ENCODE results near the gene SLC15A3. TPM values are rescaled to one million over a fixed set of nuclear protein-coding genes. Genes with fewer than 3 reads are reported as not detected.

Gene SLC15A3
- total RNA-seq, 1 donor from 2014 or later = 66.3 TPM

- no peak overlapping the region for H3K4me2 ChIP-seq (ENCODE audit: low read length)
- no peak for FAIRE-seq
- H3K36me3 Mint-ChIP-seq (ENCODE audit: low read depth, unreplicated experiment) = peaks cover 25% of the 10 kb centered on the region
These were observed 12.7 kb downstream of the SLC15A3 start for GRCh38 chr11:60939301-60939700.

GRCh38 chr11:60938500-60938899, 13.5 kb downstream of the SLC15A3 start:
- Histone ChIP-seq H3K4me2 (ENCODE audit: low read length) (no peak overlapping the region), H3K79me2 (ENCODE audit: insufficient read depth, low read length) (no peaks in the 10 kb centered on the region), H3K4me3 (ENCODE audit: insufficient read depth, low read depth, low read length) (no peak overlapping the region), H3K4me1 (ENCODE audit: insufficient read depth, low read length) (no peaks in the 10 kb centered on the region), H3K9ac (ENCODE audit: low read length) (no peak overlapping the region), H3K27ac (ENCODE audit: low read depth, low read length) (no peak overlapping the region), H3K36me3 (ENCODE audit: insufficient read depth, low read length) (no peaks in the 10 kb centered on the region), H3K27me3 (ENCODE audit: insufficient read depth, low read length) (peaks cover 7% of the 10 kb centered on the region), H3K9me3 (ENCODE audit: insufficient read depth, low read depth, low read length) (no peaks in the 10 kb centered on the region), H4K20me1 (ENCODE audit: insufficient read depth, low read length) (no peaks in the 10 kb centered on the region), H2AFZ (ENCODE audit: low read depth, low read length) (no peak overlapping the region)
- Mint-ChIP-seq H3K27me3 (ENCODE audit: low read depth, unreplicated experiment) (peaks cover 4% of the 10 kb centered on the region), H3K4me3 (ENCODE audit: unreplicated experiment) (no peak overlapping the region), H3K36me3 (ENCODE audit: low read depth, unreplicated experiment) (peaks cover 22% of the 10 kb centered on the region), H3K9me3 (ENCODE audit: unreplicated experiment) (no peaks in the 10 kb centered on the region), H3K4me1 (ENCODE audit: low read depth, unreplicated experiment) (peaks cover 4% of the 10 kb centered on the region), H3K27ac (ENCODE audit: unreplicated experiment) (no peak overlapping the region)
- no peak for DNase-seq (ENCODE audit: low read depth)
- TF ChIP-seq CTCF (IDR thresholded peaks at IDR 0.05; ENCODE audit: insufficient read depth, low read depth, low read length) = no peak
- no peak for TF ChIP-seq EZH2 (IDR thresholded peaks at IDR 0.05; ENCODE audit: insufficient read depth, low read length)
- no peak for FAIRE-seq

More at GRCh38 chr11:60939301-60939700, 12.7 kb downstream of the SLC15A3 start:
- Histone ChIP-seq H3K27me3 (ENCODE audit: insufficient read depth, low read length) (peaks cover 7% of the 10 kb centered on the region), H3K36me3 (ENCODE audit: insufficient read depth, low read length) (no peaks in the 10 kb centered on the region), H3K9ac (ENCODE audit: low read length) (no peak overlapping the region), H2AFZ (ENCODE audit: low read depth, low read length) (no peak overlapping the region), H4K20me1 (ENCODE audit: insufficient read depth, low read length) (no peaks in the 10 kb centered on the region), H3K4me3 (ENCODE audit: insufficient read depth, low read depth, low read length) (no peak overlapping the region), H3K9me3 (ENCODE audit: insufficient read depth, low read depth, low read length) (no peaks in the 10 kb centered on the region), H3K4me1 (ENCODE audit: insufficient read depth, low read length) (no peaks in the 10 kb centered on the region), H3K79me2 (ENCODE audit: insufficient read depth, low read length) (no peaks in the 10 kb centered on the region), H3K27ac (ENCODE audit: low read depth, low read length) (no peak overlapping the region)
- TF ChIP-seq CTCF (IDR thresholded peaks at IDR 0.05; ENCODE audit: insufficient read depth, low read depth, low read length) = no peak
- TF ChIP-seq EZH2 (IDR thresholded peaks at IDR 0.05; ENCODE audit: insufficient read depth, low read length) = no peak
- no peak for DNase-seq (ENCODE audit: low read depth)
- H3K9me3 Mint-ChIP-seq (ENCODE audit: unreplicated experiment) = no peaks in the 10 kb centered on the region
- peaks cover 4% of the 10 kb centered on the region for H3K4me1 Mint-ChIP-seq (ENCODE audit: low read depth, unreplicated experiment)
- peaks cover 6% of the 10 kb centered on the region for H3K27me3 Mint-ChIP-seq (ENCODE audit: low read depth, unreplicated experiment)
- no peak overlapping the region for H3K4me3 Mint-ChIP-seq (ENCODE audit: unreplicated experiment)
- H3K27ac Mint-ChIP-seq (ENCODE audit: unreplicated experiment) = no peak overlapping the region

GRCh38 chr11:60937811-60938210, 14.2 kb downstream of the SLC15A3 start:
- no peaks in the 10 kb centered on the region for H3K4me1 ChIP-seq (ENCODE audit: insufficient read depth, low read length)
- Mint-ChIP-seq H3K4me1 (ENCODE audit: low read depth, unreplicated experiment) (peaks cover under 1% of the 10 kb centered on the region), H3K36me3 (ENCODE audit: low read depth, unreplicated experiment) (peaks cover 18% of the 10 kb centered on the region), H3K27ac (ENCODE audit: unreplicated experiment) (no peak overlapping the region), H3K9me3 (ENCODE audit: unreplicated experiment) (no peaks in the 10 kb centered on the region), H3K27me3 (ENCODE audit: low read depth, unreplicated experiment) (peaks cover 2% of the 10 kb centered on the region), H3K4me3 (ENCODE audit: unreplicated experiment) (no peak overlapping the region)
- H4K20me1 ChIP-seq (ENCODE audit: insufficient read depth, low read length) = no peaks in the 10 kb centered on the region
- H3K9me3 ChIP-seq (ENCODE audit: insufficient read depth, low read depth, low read length) = no peaks in the 10 kb centered on the region
- H3K9ac ChIP-seq (ENCODE audit: low read length) = no peak overlapping the region
- no peak for TF ChIP-seq EZH2 (IDR thresholded peaks at IDR 0.05; ENCODE audit: insufficient read depth, low read length)
- no peak for TF ChIP-seq CTCF (IDR thresholded peaks at IDR 0.05; ENCODE audit: insufficient read depth, low read depth, low read length)
- H3K27me3 ChIP-seq (ENCODE audit: insufficient read depth, low read length) = peaks cover 7% of the 10 kb centered on the region
- FAIRE-seq (no peak), DNase-seq (ENCODE audit: low read depth) (no peak)
- H3K4me2 ChIP-seq (ENCODE audit: low read length) = no peak overlapping the region
- no peak overlapping the region for H2AFZ ChIP-seq (ENCODE audit: low read depth, low read length)
- no peak overlapping the region for H3K4me3 ChIP-seq (ENCODE audit: insufficient read depth, low read depth, low read length)
- H3K27ac ChIP-seq (ENCODE audit: low read depth, low read length) = no peak overlapping the region
- H3K79me2 ChIP-seq (ENCODE audit: insufficient read depth, low read length) = no peaks in the 10 kb centered on the region
- no peaks in the 10 kb centered on the region for H3K36me3 ChIP-seq (ENCODE audit: insufficient read depth, low read length)

All from astrocyte (in vitro differentiated cells and primary cell).